Heart left ventricle (tissue), 16 donors: ENCODE results near the gene CAPZA1. TPM values are rescaled to one million over a fixed set of nuclear protein-coding genes. Genes with fewer than 3 reads are reported as not detected.

Experiments used
- ATAC-seq, 4 donors: fragments of 200-7000 bp; cut with Tn5 transposase; one replicate each; pipeline ENCODE4 v1.9.1; 2020 to 2022; ENCODE audit warnings: moderate library complexity in 4 of 4, mild to moderate bottlenecking in 3 of 4, moderate number of reproducible peaks in 1 of 4
- DNase-seq, 5 donors: peaks; one replicate each; pipeline ENCODE4 v3.0.0-alpha.2; 2020
- H3K27ac ChIP-seq, 12 donors: fragments of 200-600 bp; sonication (generic) in 4 of 12; one replicate each; pipeline versions ENCODE4 v1.5.0 to v1.8.0; 2016 to 2022; ENCODE audit warnings: mild to moderate bottlenecking in 2 of 12
- H3K27me3 ChIP-seq, 9 donors: fragments of 200-600 bp; sonication (generic) in 2 of 9; one replicate each; pipeline versions ENCODE4 v1.5.1 to v1.8.0; 2016 to 2022; ENCODE audit warnings: mild to moderate bottlenecking in 3 of 9
- H3K36me3 ChIP-seq, 9 donors: fragments of 200-600 bp; sonication (generic) in 2 of 9; one replicate each; pipeline versions ENCODE4 v1.5.0 to v1.8.0; 2018 to 2022; ENCODE audit warnings: mild to moderate bottlenecking in 2 of 9
- H3K4me1 ChIP-seq, 12 donors: fragments of 200-600 bp; sonication (generic) in 4 of 12; one replicate each; pipeline versions ENCODE4 v1.5.0 to v1.8.0; 2016 to 2022; ENCODE audit warnings: mild to moderate bottlenecking in 3 of 12
- H3K4me3 ChIP-seq, 12 donors: fragments of 200-600 bp; sonication (generic) in 4 of 12; one replicate each; pipeline versions ENCODE4 v1.5.0 to v1.8.0; 2017 to 2022; ENCODE audit warnings: mild to moderate bottlenecking in 9 of 12, moderate library complexity in 4 of 12
- H3K9me3 ChIP-seq, 12 donors: fragments of 200-600 bp; sonication (generic) in 4 of 12; one replicate each; pipeline versions ENCODE4 v1.5.0 to v1.8.0; 2016 to 2022; ENCODE audit warnings: mild to moderate bottlenecking in 1 of 12
- CTCF ChIP-seq, 12 donors: fragments of 200-600 bp; sonication (generic) in 4 of 12; IDR thresholded peaks; one replicate each; pipeline versions ENCODE4 v1.5.0 to v1.8.0; 2018 to 2022; ENCODE audit warnings: antibody characterized with exemption in 12 of 12, mild to moderate bottlenecking in 5 of 12
- POLR2A ChIP-seq, 2 donors: fragments of 450-650 bp; IDR thresholded peaks; one replicate each; pipeline ENCODE4 v1.6.1; 2017; ENCODE audit warnings: antibody characterized with exemption in 2 of 2, mild to moderate bottlenecking in 2 of 2, moderate library complexity in 2 of 2
- WGBS, 4 donors: extraction: QIAGEN DNeasy Blood & Tissue Kit in 2 of 4; methylation state at CpG; one replicate each; pipeline versions ENCODE4 v1.1.5 to v1.1.7; 2013 to 2018; 5-methylcytosine and 5-hydroxymethylcytosine counted together
- intact Hi-C, 10 donors: fragments of 100-400 bp; cut with DNase I; formaldehyde crosslinking; loops; one replicate each; pipeline versions ENCODE4 v1.11.1 to v1.14.2; 2022
- polyA plus RNA-seq, 2 donors: library from polyadenylated mRNA; stranded (reverse); fragments of 200-250 nt; gene quantifications; one replicate each; pipeline ENCODE4 v1.2.3, GENCODE V29; 2013
- total RNA-seq, 9 donors: library from RNA; depleted of rRNA in 2 of 9; stranded (reverse); fragments of >200 nt in 2 of 9; fragmentation: NEBNext Ultra II Directional in 3 of 9; extraction: Animal tissue kit (Norgen Biotek cat#: 25700) in 3 of 9; gene quantifications; one replicate each; pipeline versions ENCODE4 v1.1.0 to v1.2.4, GENCODE V29; 2016 to 2023
- donor health status: ischemic (EF 13 %, LVEDD 7.1; RV severe dilation, severe dysfunction).
- donor health status: healthy with polysubstance abuse.
- donor health status: DM: no; HTN: yes; CAD: no.
- donor health status: DM: no; HTN: no; CAD: no.
- donor health status: ischemic (EF 25% LVEDD 6.9; RV normal size, moderate dysfunction).
- donor health status: ischemic (EF 25% LVEDD 5.7; RV mildly dilated, moderate dysfunction).
- donor health status: healthy.
- donor health status: DM: yes; HTN: yes; CAD: no.
- donor health status: ischemic (EF 35%, LVEDD 5.7; RV mildly dilated, moderate dysfunction).
- donor health status: nonischemic (EF 11% LVEDD 7.7; RV severe dilation, severe dysfunction).
- donor health status: DM: yes; HTN: yes; CAD: no.
- donor health status: PGD.
- donor health status: ischemic (EF 29% LVEDD 5.4; RV normal size, mild dysfunction).
- donor health status: nonischemic (EF 23%, LVEDD 6.1; RV moderate dilation, normal function).

Gene CAPZA1
- total and polyA plus RNA-seq, 11 donors: 17.0 to 98.4 (median 32.6) TPM

GRCh38 chr1:112626193-112626592 is 6.6 kb downstream of the CAPZA1 start:
- H3K27ac ChIP-seq: no peak overlapping the region
- ATAC-seq: no peak
- H3K36me3 ChIP-seq: peaks cover 0 to 37% (median 0%) of the 10 kb centered on the region in 9 donors
- no peaks in the 10 kb centered on the region for H3K27me3 ChIP-seq
- no peaks in the 10 kb centered on the region for H3K9me3 ChIP-seq
- DNase-seq: no peak
- peaks cover 4 to 95% (median 55%) of the 10 kb centered on the region in 12 donors for H3K4me1 ChIP-seq
- H3K4me3 ChIP-seq: no peak overlapping the region
- intact Hi-C loops: loop anchor here in 1 of 10 donors (10.0 kb wide), 1 partner anchor 49 kb away; the partner anchor contains the start of gene MOV10
- 92 to 96% (median 94%) methylated on average over 5 of the region's 5 CpGs for WGBS, 4 donors
- TF ChIP-seq POLR2A (IDR thresholded peaks at IDR 0.05) (no peak), CTCF (IDR thresholded peaks at IDR 0.05) (no peak)

- intact Hi-C loops: loop anchor here in 1 of 10 donors (10.0 kb wide), 1 partner anchor 48 kb away; the partner anchor contains the start of gene MOV10
- ATAC-seq: no peak
- peaks cover 0 to 39% (median 2%) of the 10 kb centered on the region in 9 donors for H3K36me3 ChIP-seq
Measured at GRCh38 chr1:112626887-112627286, 7.3 kb downstream of the CAPZA1 start.

GRCh38 chr1:112628516-112628915 is 8.9 kb downstream of the CAPZA1 start:
- TF ChIP-seq POLR2A (IDR thresholded peaks at IDR 0.05) (no peak), CTCF (IDR thresholded peaks at IDR 0.05) (no peak)
- intact Hi-C loops: loop anchor here in 1 of 10 donors (10.0 kb wide), 1 partner anchor 46 kb away; the partner anchor contains the start of gene MOV10
- DNase-seq (no peak), ATAC-seq (no peak)
- no peaks in the 10 kb centered on the region for H3K9me3 ChIP-seq
- WGBS, 4 donors: 84 to 91% (median 88%) methylated on average over 2 of the region's 2 CpGs
- H3K27ac ChIP-seq: no peak overlapping the region
- no peaks in the 10 kb centered on the region for H3K27me3 ChIP-seq
- H3K36me3 ChIP-seq: peaks cover 0 to 40% (median 5%) of the 10 kb centered on the region in 9 donors
- peaks cover 0 to 96% (median 38%) of the 10 kb centered on the region in 12 donors for H3K4me1 ChIP-seq
- H3K4me3 ChIP-seq: no peak overlapping the region

More at GRCh38 chr1:112626887-112627286, 7.3 kb downstream of the CAPZA1 start:
- Histone ChIP-seq H3K4me1 (peaks cover 2 to 96% (median 48%) of the 10 kb centered on the region in 12 donors), H3K27ac (no peak overlapping the region), H3K9me3 (no peaks in the 10 kb centered on the region), H3K27me3 (no peaks in the 10 kb centered on the region), H3K4me3 (no peak overlapping the region)
- no peak for TF ChIP-seq CTCF (IDR thresholded peaks at IDR 0.05)
- TF ChIP-seq POLR2A (IDR thresholded peaks at IDR 0.05): no peak
- DNase-seq: no peak

GRCh38 chr1:112629256-112629655 is 9.6 kb downstream of the CAPZA1 start:
- peaks cover 0 to 44% (median 5%) of the 10 kb centered on the region in 9 donors for H3K36me3 ChIP-seq
- no peaks in the 10 kb centered on the region for H3K9me3 ChIP-seq
- TF ChIP-seq CTCF (IDR thresholded peaks at IDR 0.05) (no peak), POLR2A (IDR thresholded peaks at IDR 0.05) (no peak)
- DNase-seq (no peak), ATAC-seq (no peak)
- peaks cover 0 to 96% (median 36%) of the 10 kb centered on the region in 12 donors for H3K4me1 ChIP-seq
- H3K27me3 ChIP-seq: no peaks in the 10 kb centered on the region
- no peak overlapping the region for H3K4me3 ChIP-seq
- H3K27ac ChIP-seq: peak overlapping the region in 1 of 12 donors; percentile 1
- intact Hi-C loops: loop anchor here in 1 of 10 donors (10.0 kb wide), 1 partner anchor 46 kb away; the partner anchor contains the start of gene MOV10
